ENCODE measurements around the gene ARL2BP. TPM values are rescaled to one million over a fixed set of nuclear protein-coding genes. Genes with fewer than 3 reads are reported as not detected.

The ARL2BP gene
- total and polyA plus RNA-seq, 12 donors, result 32.6 to 136 (median 57.9) TPM

- 94 to 100% (median 97%) methylated on average over 5 of the region's 5 CpGs for whole genome bisulfite sequencing, 4 donors
- Histone ChIP-seq H3K27ac (no peak overlapping the region), H3K4me3 (no peak overlapping the region), H3K4me1 (replicated peaks in 1 of 2) (no peaks in the 10 kb centered on the region), H3K9me3 (replicated peaks in 1 of 3) (no peaks in the 10 kb centered on the region), H3K36me3 (replicated peaks in 1 of 2) (peaks cover 0 to 72% of the 10 kb centered on the region in 2 donors), H3K27me3 (no peaks in the 10 kb centered on the region)
- TF ChIP-seq CTCF (IDR thresholded peaks at IDR 0.05), result no peak
- no peak for TF ChIP-seq POLR2A (IDR thresholded peaks at IDR 0.05)
- no peak for DNase-seq
- intact Hi-C loops (cut with DNase I), result no loop called here
These were observed 35.3 kb upstream of the ARL2BP start for GRCh38 chr16:57209780-57210179.

GRCh38 chr16:57213462-57213861 is 31.6 kb upstream of the ARL2BP start:
- H3K36me3 ChIP-seq (replicated peaks in 1 of 2), result peaks cover 0 to 69% of the 10 kb centered on the region in 2 donors
- WGBS, 4 donors, result 90 to 100% (median 98%) methylated on average over 1 of the region's 1 CpG
- H3K27ac ChIP-seq, result no peak overlapping the region
- H3K27me3 ChIP-seq, result no peaks in the 10 kb centered on the region
- no peak overlapping the region for H3K4me3 ChIP-seq
- no peak for DNase-seq
- intact Hi-C loops (cut with DNase I), result no loop called here
- no peaks in the 10 kb centered on the region for H3K9me3 ChIP-seq (replicated peaks in 1 of 3)
- no peak for TF ChIP-seq POLR2A (IDR thresholded peaks at IDR 0.05)
- no peaks in the 10 kb centered on the region for H3K4me1 ChIP-seq (replicated peaks in 1 of 2)

GRCh38 chr16:57216968-57217367 is 28.1 kb upstream of the ARL2BP start:
- DNase-seq, result no peak
- no peak overlapping the region for H3K27ac ChIP-seq
- no peaks in the 10 kb centered on the region for H3K27me3 ChIP-seq
- no peak for TF ChIP-seq POLR2A (IDR thresholded peaks at IDR 0.05)
- no peak for TF ChIP-seq CTCF (IDR thresholded peaks at IDR 0.05)
- no peak overlapping the region for H3K4me3 ChIP-seq
- no peaks in the 10 kb centered on the region for H3K9me3 ChIP-seq (replicated peaks in 1 of 3)
- WGBS, 4 donors, result 90 to 94% (median 92%) methylated on average over 2 of the region's 2 CpGs
- peaks cover 0 to 75% of the 10 kb centered on the region in 2 donors for H3K36me3 ChIP-seq (replicated peaks in 1 of 2)
- no peaks in the 10 kb centered on the region for H3K4me1 ChIP-seq (replicated peaks in 1 of 2)
- intact Hi-C loops (cut with DNase I), result no loop called here

GRCh38 chr16:57223057-57223456 is 22.0 kb upstream of the ARL2BP start:
- Histone ChIP-seq H3K4me3 (no peak overlapping the region), H3K27ac (no peak overlapping the region), H3K36me3 (replicated peaks in 1 of 2) (peaks cover 0 to 71% of the 10 kb centered on the region in 2 donors), H3K9me3 (replicated peaks in 1 of 3) (no peaks in the 10 kb centered on the region), H3K27me3 (no peaks in the 10 kb centered on the region), H3K4me1 (replicated peaks in 1 of 2) (peaks cover 0 to 7% of the 10 kb centered on the region in 2 donors)
- no peak for DNase-seq
- 97 to 100% (median 97%) methylated on average over 1 of the region's 1 CpG for WGBS, 4 donors
- TF ChIP-seq POLR2A (IDR thresholded peaks at IDR 0.05), result no peak
- no peak for TF ChIP-seq CTCF (IDR thresholded peaks at IDR 0.05)
- intact Hi-C loops (cut with DNase I), result no loop called here

GRCh38 chr16:57224651-57225335 is 20.3 kb upstream of the ARL2BP start:
- no peak for DNase-seq
- TF ChIP-seq CTCF (IDR thresholded peaks at IDR 0.05) (no peak), POLR2A (IDR thresholded peaks at IDR 0.05) (no peak)
- H3K27ac ChIP-seq, result no peak overlapping the region
- H3K9me3 ChIP-seq (replicated peaks in 1 of 3), result no peaks in the 10 kb centered on the region
- peaks cover 0 to 7% of the 10 kb centered on the region in 2 donors for H3K4me1 ChIP-seq (replicated peaks in 1 of 2)
- 82 to 98% (median 97%) methylated on average over 5 to 6 of the region's 6 CpGs for WGBS, 4 donors
- no peak overlapping the region for H3K4me3 ChIP-seq
- H3K36me3 ChIP-seq (replicated peaks in 1 of 2), result peaks cover 0 to 73% of the 10 kb centered on the region in 2 donors
- no peaks in the 10 kb centered on the region for H3K27me3 ChIP-seq
- intact Hi-C loops (cut with DNase I), result no loop called here
